Dermis microvascular lymphatic vessel endothelial cell (primary cell): Measurements from ENCODE around the gene LSP1. TPM values are rescaled to one million over a fixed set of nuclear protein-coding genes. Genes with fewer than 3 reads are reported as not detected.

ENCODE experiments used
- DNase-seq, 2 donors: peaks; one replicate each; pipeline versions ENCODE4 v3.0.0 to v3.0.0-alpha.2; 2010; ENCODE audit warnings: low read depth in 2 of 2
- total RNA-seq: library from RNA; depleted of rRNA; stranded (reverse); fragments of >200 nt; gene quantifications from 2 replicates; pipeline ENCODE4 v1.2.1, GENCODE V29; 2014

The LSP1 gene
- total RNA-seq, 1 donor from 2014 or later: under 0.01 TPM

GRCh38 chr11:1837171-1838076 is 15.5 kb upstream of the LSP1 start:
- peak in 1 of 2 donors; percentile 48 for DNase-seq

- DNase-seq: no peak
Observed at GRCh38 chr11:1838077-1838425, 14.8 kb upstream of the LSP1 start.

GRCh38 chr11:1838426-1839144 is 14.3 kb upstream of the LSP1 start, which contains the start of gene TNNI2:
TSS of gene TNNI2 (plus strand) at chr11:1838981. CDS start at chr11:1839697, 716 bp downstream.
- no peak for DNase-seq

- DNase-seq: no peak
Observed at GRCh38 chr11:1839204-1839923, 13.5 kb upstream of the LSP1 start.

GRCh38 chr11:1839924-1840779 is 12.7 kb upstream of the LSP1 start:
- DNase-seq: no peak

- DNase-seq: no peak
Observed at GRCh38 chr11:1840780-1841480, 12.0 kb upstream of the LSP1 start.

- DNase-seq: no peak
Observed at GRCh38 chr11:1841511-1842148, 11.3 kb upstream of the LSP1 start.

- DNase-seq: no peak
Observed at GRCh38 chr11:1842149-1843097, 10.5 kb upstream of the LSP1 start.

- DNase-seq: no peak
Observed at GRCh38 chr11:1843098-1843473, 9.8 kb upstream of the LSP1 start.

GRCh38 chr11:1843796-1844195 is 9.1 kb upstream of the LSP1 start:
- DNase-seq: no peak

GRCh38 chr11:1844221-1845094 is 8.4 kb upstream of the LSP1 start:
- DNase-seq: peak; percentile 40 to 43

- DNase-seq: no peak
Observed at GRCh38 chr11:1845095-1845429, 7.8 kb upstream of the LSP1 start.

- no peak for DNase-seq
Observed at GRCh38 chr11:1845561-1846452, 7.1 kb upstream of the LSP1 start.

- no peak for DNase-seq
Observed at GRCh38 chr11:1846453-1846932, 6.4 kb upstream of the LSP1 start.

- DNase-seq: no peak
Observed at GRCh38 chr11:1847006-1847735, 5.7 kb upstream of the LSP1 start.
